Activated CD8-positive, alpha-beta memory T cell treated with anti-CD3 and anti-CD28 coated beads, Interleukin-2, amount 10 ng/mL, durations not matched to agents 7 days and 5 days (primary cell): ENCODE results near the gene ACAP3. TPM values are rescaled to one million over a fixed set of nuclear protein-coding genes. Genes with fewer than 3 reads are reported as not detected.
A peak's percentile ranks its signal among the peaks of the same experiment; 100 is the strongest.

Experiments used
- ATAC-seq: fragments of 150-1000 bp; cut with Tn5 transposase; one replicate; pipeline ENCODE4 v1.10.0; 2021; ENCODE audit warnings: moderate library complexity
- CTCF ChIA-PET: fragments of 350-600 bp; sonication (Branson Sonifier 250); formaldehyde crosslinking; loops from one replicate; lab custom pipeline; 2021; ENCODE audit warnings: antibody characterized with exemption; lab: Charles Lee
- DNase-seq: peaks from one replicate; pipeline ENCODE4 v3.0.0-alpha.2; 2020
- H3K27ac Mint-ChIP-seq: one replicate; pipeline ENCODE4 v1.8.0; 2021; ENCODE audit warnings: mild to moderate bottlenecking, mixed read lengths
- H3K27me3 Mint-ChIP-seq: one replicate; pipeline ENCODE4 v1.8.0; 2021; ENCODE audit warnings: mixed read lengths
- H3K36me3 Mint-ChIP-seq: one replicate; pipeline ENCODE4 v1.8.0; 2021; ENCODE audit warnings: mild to moderate bottlenecking, mixed read lengths
- H3K4me1 Mint-ChIP-seq: one replicate; pipeline ENCODE4 v1.8.0; 2021; ENCODE audit warnings: mixed read lengths
- H3K4me3 Mint-ChIP-seq: one replicate; pipeline ENCODE4 v1.8.0; 2021; ENCODE audit warnings: mild to moderate bottlenecking, moderate library complexity, mixed read lengths
- H3K9me3 Mint-ChIP-seq: one replicate; pipeline ENCODE4 v1.8.0; 2022; ENCODE audit warnings: low read depth, mixed read lengths
- total RNA-seq, 2 experiments: library from RNA; stranded (reverse); gene quantifications; one replicate each; pipeline ENCODE4 v1.2.3, GENCODE V29; 2021

Gene ACAP3
- total RNA-seq, 2 experiments from 2014 or later: 71.7 to 99.9 TPM

DNA sequence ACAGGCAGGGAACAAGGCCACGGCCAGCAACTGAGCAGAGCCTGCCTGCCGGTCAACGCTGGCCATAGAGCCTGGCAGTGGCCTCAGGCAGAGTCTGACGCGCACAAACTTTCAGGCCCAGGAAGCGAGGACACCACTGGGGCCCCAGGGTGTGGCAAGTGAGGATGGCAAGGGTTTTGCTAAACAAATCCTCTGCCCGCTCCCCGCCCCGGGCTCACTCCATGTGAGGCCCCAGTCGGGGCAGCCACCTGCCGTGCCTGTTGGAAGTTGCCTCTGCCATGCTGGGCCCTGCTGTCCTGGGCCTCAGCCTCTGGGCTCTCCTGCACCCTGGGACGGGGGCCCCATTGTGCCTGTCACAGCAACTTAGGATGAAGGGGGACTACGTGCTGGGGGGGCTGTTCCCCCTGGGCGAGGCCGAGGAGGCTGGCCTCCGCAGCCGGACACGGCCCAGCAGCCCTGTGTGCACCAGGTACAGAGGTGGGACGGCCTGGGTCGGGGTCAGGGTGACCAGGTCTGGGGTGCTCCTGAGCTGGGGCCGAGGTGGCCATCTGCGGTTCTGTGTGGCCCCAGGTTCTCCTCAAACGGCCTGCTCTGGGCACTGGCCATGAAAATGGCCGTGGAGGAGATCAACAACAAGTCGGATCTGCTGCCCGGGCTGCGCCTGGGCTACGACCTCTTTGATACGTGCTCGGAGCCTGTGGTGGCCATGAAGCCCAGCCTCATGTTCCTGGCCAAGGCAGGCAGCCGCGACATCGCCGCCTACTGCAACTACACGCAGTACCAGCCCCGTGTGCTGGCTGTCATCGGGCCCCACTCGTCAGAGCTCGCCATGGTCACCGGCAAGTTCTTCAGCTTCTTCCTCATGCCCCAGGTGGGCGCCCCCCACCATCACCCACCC is 23.6 kb upstream of the ACAP3 start, which contains the start of gene TAS1R3:
TSS of gene TAS1R3 (plus strand) at position 213 of the 898 bp plus-strand sequence. CDS start at position 279, 66 bp downstream.
- CTCF ChIA-PET: no interaction called here
- no peak for ATAC-seq
- no peak within 1 kb of the TSS for H3K4me3 Mint-ChIP-seq
- no peaks in the 10 kb centered on the region for H3K36me3 Mint-ChIP-seq
- H3K27me3 Mint-ChIP-seq: no peaks in the 10 kb centered on the region
- H3K4me1 Mint-ChIP-seq: peaks cover under 1% of the 10 kb centered on the region
- H3K27ac Mint-ChIP-seq: no peak within 1 kb of the TSS
- DNase-seq: no peak
- H3K9me3 Mint-ChIP-seq: peaks cover 3% of the 10 kb centered on the region

DNA sequence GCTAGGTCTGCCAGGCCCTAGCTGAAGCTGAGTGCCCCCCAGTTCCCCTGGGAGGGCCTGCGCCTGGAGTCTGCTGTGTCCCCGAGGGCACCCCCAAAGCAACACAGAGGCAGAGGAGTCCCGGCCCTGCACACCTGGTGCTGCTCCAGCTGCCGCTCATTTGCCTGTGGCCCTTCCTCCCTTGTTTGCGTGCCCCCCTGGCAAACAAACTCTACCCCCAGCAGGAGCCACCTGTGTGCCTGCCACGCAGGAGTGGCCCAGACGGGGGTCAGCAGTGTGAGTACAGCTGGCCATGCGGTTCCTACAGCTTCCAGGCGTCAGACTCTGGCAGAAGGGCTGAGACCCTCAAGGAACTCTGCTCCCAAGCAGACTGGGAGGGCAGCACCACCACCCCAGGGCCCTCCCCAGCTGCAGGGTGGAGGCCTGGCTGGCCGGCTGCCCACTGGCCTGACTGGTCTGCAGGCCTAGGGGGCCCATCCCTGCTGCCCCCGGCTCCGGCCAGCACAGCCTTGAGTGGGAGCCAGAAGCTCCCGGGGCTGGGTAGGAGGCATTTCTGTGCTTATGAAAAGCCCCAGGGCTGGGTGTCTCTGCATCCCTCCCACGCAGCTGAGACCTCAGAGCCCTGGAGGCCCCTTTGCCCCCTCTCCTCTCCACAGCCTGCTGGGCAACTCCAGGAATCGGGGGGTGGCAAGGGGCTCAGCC is 22.8 kb upstream of the ACAP3 start:
- Mint-ChIP-seq H3K27ac (no peak overlapping the region), H3K4me1 (peaks cover 7% of the 10 kb centered on the region), H3K9me3 (peaks cover 3% of the 10 kb centered on the region), H3K4me3 (no peak overlapping the region), H3K36me3 (no peaks in the 10 kb centered on the region), H3K27me3 (no peaks in the 10 kb centered on the region)
- CTCF ChIA-PET: no interaction called here
- ATAC-seq: no peak
- no peak for DNase-seq

DNA sequence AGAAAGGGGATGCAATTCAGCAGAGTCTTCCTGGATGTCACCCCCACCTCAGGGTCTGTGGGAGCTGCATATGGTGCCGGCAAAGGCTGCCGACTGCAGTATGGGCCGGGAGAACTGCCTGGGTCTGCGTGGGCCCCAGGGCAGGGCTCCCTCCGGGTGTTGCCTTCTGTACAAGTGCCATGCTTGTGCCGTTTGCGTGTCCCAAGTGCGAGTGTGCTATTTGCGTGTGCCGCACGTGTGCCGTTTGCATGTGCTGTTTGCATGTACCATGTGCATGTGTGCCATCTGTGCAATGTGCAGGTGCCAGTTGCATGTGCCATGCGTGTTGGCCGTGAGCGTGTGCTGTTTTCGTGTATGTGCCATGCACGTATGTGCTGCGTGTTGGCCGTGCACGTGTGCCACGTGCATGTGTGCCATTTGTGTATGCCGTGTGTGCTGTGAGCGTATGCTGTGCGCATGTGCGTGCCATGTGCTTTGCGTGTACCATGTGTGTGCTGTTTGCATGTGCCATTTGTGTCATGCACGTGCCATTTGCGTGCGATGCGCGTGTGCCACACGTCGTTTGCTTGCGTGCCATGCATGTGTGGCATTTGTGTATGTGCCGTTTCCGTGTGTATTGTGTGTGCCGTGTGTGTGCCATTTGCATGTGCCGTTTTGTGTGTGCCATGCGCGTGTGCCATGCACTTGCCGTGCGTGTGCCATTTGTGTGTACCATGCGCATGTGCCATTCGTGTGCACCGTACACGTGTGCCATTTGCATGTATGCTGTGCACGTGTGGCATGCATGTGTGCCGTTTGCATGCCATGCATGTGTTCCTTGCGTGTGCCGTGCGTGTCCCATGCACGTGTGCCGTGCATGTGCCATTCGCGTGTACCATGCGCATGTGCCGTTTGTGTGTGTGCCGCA is 21.8 kb upstream of the ACAP3 start:
- Mint-ChIP-seq H3K36me3 (no peaks in the 10 kb centered on the region), H3K9me3 (peaks cover 3% of the 10 kb centered on the region), H3K27ac (no peak overlapping the region), H3K4me1 (peaks cover 7% of the 10 kb centered on the region), H3K4me3 (no peak overlapping the region), H3K27me3 (no peaks in the 10 kb centered on the region)
- ATAC-seq: no peak
- CTCF ChIA-PET: no interaction called here
- DNase-seq: no peak

DNA sequence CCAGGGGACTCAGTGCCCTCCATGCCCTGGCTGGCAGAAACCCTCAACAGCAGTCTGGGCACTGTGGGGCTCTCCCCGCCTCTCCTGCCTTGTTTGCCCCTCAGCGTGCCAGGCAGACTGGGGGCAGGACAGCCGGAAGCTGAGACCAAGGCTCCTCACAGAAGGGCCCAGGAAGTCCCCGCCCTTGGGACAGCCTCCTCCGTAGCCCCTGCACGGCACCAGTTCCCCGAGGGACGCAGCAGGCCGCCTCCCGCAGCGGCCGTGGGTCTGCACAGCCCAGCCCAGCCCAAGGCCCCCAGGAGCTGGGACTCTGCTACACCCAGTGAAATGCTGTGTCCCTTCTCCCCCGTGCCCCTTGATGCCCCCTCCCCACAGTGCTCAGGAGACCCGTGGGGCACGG is 20.5 kb upstream of the ACAP3 start:
- Mint-ChIP-seq H3K4me3 (no peak overlapping the region), H3K9me3 (peaks cover 3% of the 10 kb centered on the region), H3K4me1 (peaks cover 11% of the 10 kb centered on the region), H3K36me3 (peaks cover 2% of the 10 kb centered on the region), H3K27ac (no peak overlapping the region), H3K27me3 (no peaks in the 10 kb centered on the region)
- CTCF ChIA-PET: no interaction called here
- ATAC-seq (no peak), DNase-seq (no peak)

DNA sequence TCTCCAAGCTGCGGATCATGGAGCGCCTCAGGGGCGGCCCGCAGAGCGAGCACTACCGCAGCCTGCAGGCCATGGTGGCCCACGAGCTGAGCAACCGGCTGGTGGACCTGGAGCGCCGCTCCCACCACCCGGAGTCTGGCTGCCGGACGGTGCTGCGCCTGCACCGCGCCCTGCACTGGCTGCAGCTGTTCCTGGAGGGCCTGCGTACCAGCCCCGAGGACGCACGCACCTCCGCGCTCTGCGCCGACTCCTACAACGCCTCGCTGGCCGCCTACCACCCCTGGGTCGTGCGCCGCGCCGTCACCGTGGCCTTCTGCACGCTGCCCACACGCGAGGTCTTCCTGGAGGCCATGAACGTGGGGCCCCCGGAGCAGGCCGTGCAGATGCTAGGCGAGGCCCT is 19.6 kb upstream of the ACAP3 start:
- Mint-ChIP-seq H3K36me3 (peaks cover 2% of the 10 kb centered on the region), H3K27ac (no peak overlapping the region), H3K4me3 (no peak overlapping the region), H3K4me1 (peaks cover 17% of the 10 kb centered on the region), H3K27me3 (no peaks in the 10 kb centered on the region), H3K9me3 (peaks cover 3% of the 10 kb centered on the region)
- no peak for DNase-seq
- no peak for ATAC-seq
- CTCF ChIA-PET: interaction anchor here (1.6 kb wide), 1 partner anchor 45 kb away, joined by 4 read pairs; no protein-coding TSS in a partner anchor

DNA sequence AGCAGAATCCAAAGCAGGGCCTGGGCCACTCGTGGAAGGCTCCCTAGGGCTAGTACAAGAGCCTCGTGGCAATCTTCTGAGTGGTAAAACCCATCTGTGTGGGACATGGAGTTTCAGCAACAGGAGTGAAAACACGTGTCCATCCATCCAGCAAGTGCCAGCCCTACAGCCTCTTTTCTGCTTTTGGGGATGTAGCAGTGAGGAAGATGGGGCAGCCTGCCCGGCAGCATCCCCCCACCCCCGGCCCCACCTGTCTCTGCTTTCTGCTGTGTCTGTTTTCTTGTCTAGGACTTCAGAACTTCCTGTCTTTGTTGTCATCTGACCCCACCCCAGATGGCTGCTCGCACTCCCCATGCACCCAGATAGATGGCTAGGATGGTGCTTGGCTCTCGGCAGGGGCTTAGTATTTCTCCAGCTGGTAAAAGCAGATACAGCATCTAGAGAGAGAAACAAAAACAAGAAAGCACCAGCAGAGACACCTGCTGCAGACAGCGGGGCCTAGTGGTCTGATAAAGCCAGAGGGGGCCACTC is 18.4 kb upstream of the ACAP3 start:
- Mint-ChIP-seq H3K27me3 (no peaks in the 10 kb centered on the region), H3K27ac (no peak overlapping the region), H3K4me3 (peak overlapping the region; percentile 78), H3K36me3 (peaks cover 4% of the 10 kb centered on the region), H3K9me3 (peaks cover 3% of the 10 kb centered on the region), H3K4me1 (peaks cover 22% of the 10 kb centered on the region)
- CTCF ChIA-PET: interaction anchor here (0.6 to 1.6 kb wide), 2 partner anchors 46 to 74 kb away, joined by 4 to 5 read pairs; no protein-coding TSS in a partner anchor
- ATAC-seq (no peak), DNase-seq (no peak)

DNA sequence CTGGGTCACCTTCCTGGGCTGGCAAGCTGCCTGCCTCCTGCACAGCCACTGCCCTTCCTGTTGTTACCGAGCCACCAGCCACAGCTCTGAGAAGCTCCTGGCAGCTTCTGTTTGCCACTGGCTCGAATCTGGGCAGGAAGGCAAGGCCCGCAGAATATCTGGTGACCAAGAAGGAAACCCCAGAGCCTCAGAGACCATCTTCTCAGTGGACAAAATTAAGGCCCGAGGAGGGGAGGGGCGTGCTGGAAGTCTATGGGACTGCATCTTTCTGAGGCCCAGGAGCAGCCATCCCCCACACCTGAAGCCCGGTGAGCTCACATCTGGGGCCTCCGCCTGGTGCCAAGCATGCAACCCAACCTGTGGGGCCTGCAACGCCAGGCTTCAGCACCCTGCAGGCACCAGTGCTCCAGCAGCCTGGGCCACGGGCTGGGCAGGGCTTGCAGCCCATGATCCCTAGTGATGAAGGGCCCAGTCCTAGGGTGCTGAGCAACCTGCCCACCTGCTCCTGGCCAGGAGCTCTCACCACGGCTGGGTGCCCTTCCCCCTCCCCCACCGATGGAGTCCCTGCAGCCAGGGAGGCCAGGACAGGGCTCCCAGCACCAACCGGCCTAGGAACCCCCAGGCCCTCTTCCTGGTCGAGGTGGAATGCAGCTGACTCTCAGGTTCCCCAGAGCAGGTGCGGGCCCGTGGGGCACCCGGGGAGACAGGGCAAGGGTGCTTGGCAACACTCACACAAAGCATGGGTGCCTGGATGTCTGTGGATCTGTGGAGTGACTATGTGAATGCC is 17.8 kb upstream of the ACAP3 start:
- CTCF ChIA-PET: interaction anchor here (1.6 kb wide), 1 partner anchor 47 kb away, joined by 4 read pairs; no protein-coding TSS in a partner anchor
- Mint-ChIP-seq H3K27ac (peak overlapping the region; percentile 70), H3K36me3 (peaks cover 4% of the 10 kb centered on the region), H3K4me1 (peaks cover 22% of the 10 kb centered on the region), H3K27me3 (no peaks in the 10 kb centered on the region), H3K4me3 (peak overlapping the region; percentile 78), H3K9me3 (peaks cover 3% of the 10 kb centered on the region)
- DNase-seq (no peak), ATAC-seq (no peak)

DNA sequence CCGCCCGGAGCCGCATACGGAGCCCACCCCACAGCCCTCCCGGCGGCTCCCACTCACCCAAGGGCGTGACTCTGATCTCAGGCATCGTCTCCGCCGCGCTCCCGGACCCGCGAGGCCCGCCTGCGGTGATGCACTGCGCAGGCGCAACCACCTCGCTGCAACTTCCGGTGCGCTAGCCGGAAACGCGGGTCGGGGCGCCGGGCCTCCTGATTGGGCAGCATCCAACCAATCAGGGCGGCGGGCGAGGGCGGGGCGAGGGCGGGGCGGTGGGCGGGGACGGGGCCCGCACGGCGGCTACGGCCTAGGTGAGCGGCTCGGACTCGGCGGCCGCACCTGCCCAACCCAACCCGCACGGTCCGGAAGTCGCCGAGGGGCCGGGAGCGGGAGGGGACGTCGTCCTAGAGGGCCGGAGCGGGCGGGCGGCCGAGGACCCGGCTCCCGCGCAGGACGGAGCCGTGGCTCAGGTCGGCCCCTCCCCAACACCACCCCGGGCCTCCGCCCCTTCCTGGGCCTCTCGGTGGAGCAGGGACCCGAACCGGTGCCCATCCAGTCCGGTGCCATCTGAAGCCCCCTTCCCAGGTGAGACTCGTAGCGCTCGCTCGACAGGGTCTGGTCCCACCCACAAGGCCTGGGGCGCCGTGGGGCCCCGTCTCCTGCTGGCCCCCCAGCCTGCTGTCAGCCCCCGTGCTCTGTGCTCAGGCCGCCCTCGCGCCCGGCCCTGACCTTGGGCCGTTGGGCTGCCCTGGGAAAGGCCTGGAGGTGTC is 17.0 kb upstream of the ACAP3 start, which contains the start of the genes CPTP and INTS11:
TSS of gene CPTP (plus strand) at position 279 of the 764 bp plus-strand sequence. CDS start 2,109 bp downstream, outside the sequence.
TSS of gene INTS11 (minus strand) at position 137 of the 764 bp plus-strand sequence. CDS start at position 85, 52 bp downstream.
- Mint-ChIP-seq H3K36me3 (peaks cover 4% of the 10 kb centered on the region), H3K27me3 (no peaks in the 10 kb centered on the region), H3K27ac (peak within 1 kb of the TSS; percentile 86), H3K9me3 (no peaks in the 10 kb centered on the region), H3K4me3 (peak within 1 kb of the TSS; percentile 81), H3K4me1 (peaks cover 26% of the 10 kb centered on the region)
- CTCF ChIA-PET: no interaction called here
- peak; percentile 97 for DNase-seq
- ATAC-seq: peak; percentile 87

DNA sequence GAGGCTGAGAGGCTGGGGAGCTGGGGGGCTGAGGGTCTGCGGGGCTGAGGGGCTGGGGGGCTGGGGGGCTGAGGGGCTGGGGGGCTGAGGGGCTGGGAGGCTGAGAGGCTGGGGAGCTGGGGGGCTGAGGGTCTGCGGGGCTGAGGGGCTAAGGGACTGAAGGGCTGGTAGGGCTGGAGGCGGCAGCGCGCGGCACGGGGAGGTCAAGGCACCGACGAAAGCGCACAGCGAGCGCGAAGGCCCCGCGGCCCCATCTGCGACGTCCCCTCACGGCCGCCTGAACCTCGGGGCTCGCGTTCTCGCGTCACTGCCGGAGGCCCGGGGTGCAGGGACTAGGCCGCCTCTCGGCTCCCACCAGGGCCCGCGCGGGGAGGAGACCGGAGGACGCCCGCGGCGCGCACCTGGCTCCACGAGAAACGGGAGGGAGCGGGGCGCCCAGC is 16.4 kb upstream of the ACAP3 start:
- H3K27ac Mint-ChIP-seq: peak overlapping the region; percentile 62
- H3K4me3 Mint-ChIP-seq: peak overlapping the region; percentile 78
- H3K4me1 Mint-ChIP-seq: peaks cover 26% of the 10 kb centered on the region
- DNase-seq (no peak), ATAC-seq (peak; percentile 47)
- H3K36me3 Mint-ChIP-seq: peaks cover 6% of the 10 kb centered on the region
- CTCF ChIA-PET: no interaction called here
- no peaks in the 10 kb centered on the region for H3K27me3 Mint-ChIP-seq
- no peaks in the 10 kb centered on the region for H3K9me3 Mint-ChIP-seq

DNA sequence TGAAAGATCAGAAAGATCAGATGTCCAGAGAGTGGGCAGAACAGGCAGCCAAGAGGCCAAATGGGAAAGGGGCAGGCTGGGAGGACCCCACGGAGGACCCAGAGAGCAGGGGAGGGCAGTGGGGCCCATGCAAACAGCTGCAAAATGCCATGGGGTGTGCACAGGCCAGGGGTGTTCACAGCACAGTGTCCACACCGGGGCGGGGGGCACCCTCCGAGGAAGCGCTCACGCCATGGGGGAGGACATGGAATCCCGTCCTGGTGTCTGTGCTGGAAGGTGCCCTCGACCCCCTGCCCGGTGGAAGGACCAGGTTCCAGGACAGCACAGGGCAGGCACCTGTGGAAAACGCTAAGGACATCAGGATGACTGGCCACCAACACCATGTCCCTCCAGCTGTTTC is 15.2 kb upstream of the ACAP3 start:
- ATAC-seq: no peak
- Mint-ChIP-seq H3K27me3 (no peaks in the 10 kb centered on the region), H3K27ac (no peak overlapping the region), H3K9me3 (no peaks in the 10 kb centered on the region), H3K36me3 (peaks cover 7% of the 10 kb centered on the region), H3K4me3 (peak overlapping the region; percentile 81), H3K4me1 (peaks cover 26% of the 10 kb centered on the region)
- CTCF ChIA-PET: no interaction called here
- DNase-seq: no peak

DNA sequence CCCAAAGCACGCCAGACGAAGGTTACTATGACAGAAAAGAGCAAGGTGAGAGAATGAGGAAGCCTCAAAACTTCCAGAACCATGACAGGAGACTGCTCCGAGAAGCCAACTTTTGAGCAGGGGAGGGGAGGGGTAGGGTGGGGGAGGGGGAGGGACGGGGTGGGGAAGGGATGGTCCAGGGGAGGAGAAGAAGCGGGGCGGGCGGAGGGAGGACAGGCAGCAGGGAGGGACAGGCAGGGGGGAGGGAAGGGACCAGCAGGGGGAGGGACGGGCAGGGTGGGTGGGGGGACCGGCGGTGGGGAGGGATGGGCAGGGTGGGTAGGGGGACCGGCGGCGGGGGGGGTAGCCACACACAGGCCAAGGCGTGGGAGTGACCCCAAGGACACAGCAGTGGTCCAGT is 14.7 kb upstream of the ACAP3 start:
- peaks cover 26% of the 10 kb centered on the region for H3K4me1 Mint-ChIP-seq
- no peak for ATAC-seq
- CTCF ChIA-PET: no interaction called here
- peak overlapping the region; percentile 64 for H3K4me3 Mint-ChIP-seq
- H3K36me3 Mint-ChIP-seq: peaks cover 10% of the 10 kb centered on the region
- peak overlapping the region; percentile 4 for H3K27ac Mint-ChIP-seq
- no peak for DNase-seq
- no peaks in the 10 kb centered on the region for H3K27me3 Mint-ChIP-seq
- H3K9me3 Mint-ChIP-seq: no peaks in the 10 kb centered on the region
